ENCODE measurements around the gene GIT1. TPM values are rescaled to one million over a fixed set of nuclear protein-coding genes. Genes with fewer than 3 reads are reported as not detected.

GIT1 gene
- total RNA-seq, 2 experiments from 2014 or later = 44.3 to 60.2 TPM

GRCh38 chr17:29568331-29569244 is 20.9 kb downstream of the GIT1 start, which contains the start of gene TP53I13:
TSS of gene TP53I13 (plus strand) at chr17:29568701. CDS start at chr17:29568759, 58 bp downstream.
- TF ChIP-seq EZH2phosphoT487 (IDR thresholded peaks at IDR 0.05; ENCODE audit: borderline replicate concordance, low read depth, low read length) = no peak
- no peak for TF ChIP-seq CTCF (conservative IDR thresholded peaks at IDR 0.05; ENCODE audit: low read length)
- Histone ChIP-seq H3K4me2 (ENCODE audit: low read length) (peak within 1 kb of the TSS; percentile 98), H3K4me1 (ENCODE audit: insufficient read depth, low read length, poor library complexity, severe bottlenecking) (peaks cover 29% of the 10 kb centered on the region), H3K79me2 (ENCODE audit: insufficient read depth, low read depth, low read length) (no peaks in the 10 kb centered on the region), H3K27ac (ENCODE audit: low read depth, low read length, poor library complexity, severe bottlenecking) (peak within 1 kb of the TSS; percentile 68), H3K9me2 (ENCODE audit: insufficient read depth, low read length) (no peaks in the 10 kb centered on the region), H3K9me3 (ENCODE audit: low read length) (no peaks in the 10 kb centered on the region), H3K4me3 (ENCODE audit: low read depth, low read length, poor library complexity, severe bottlenecking) (peak within 1 kb of the TSS; percentile 72), H2AFZ (ENCODE audit: low read length) (peak within 1 kb of the TSS; percentile 71), H3K36me3 (ENCODE audit: insufficient read depth, low read length) (peaks cover 7% of the 10 kb centered on the region; the same call in 1 of the 2 replicates), H4K20me1 (ENCODE audit: insufficient read depth, low read length) (no peaks in the 10 kb centered on the region)
- intact Hi-C loops (cut with micrococcal nuclease; ENCODE audit: unreplicated experiment) = loop anchor here (1.0 to 10.0 kb wide), 3 partner anchors 22 to 424 kb away; no protein-coding TSS in a partner anchor
- peak; percentile 93 for DNase-seq (ENCODE audit: low spot score)
- BruUV-seq (replicated peaks) = no TSS peak
- ChIA-PET CTCF (ENCODE audit: unreplicated experiment) (interaction anchor here (0.5 to 1.4 kb wide), 5 partner anchors 22 to 268 kb away, joined by 3 to 10 read pairs (median 4); no protein-coding TSS in a partner anchor), POLR2A (interaction anchor here (0.6 to 1.2 kb wide), 3 partner anchors 18 to 199 kb away, joined by 3 to 4 read pairs (median 4); no protein-coding TSS in a partner anchor)

GRCh38 chr17:29567554-29568330 is 21.7 kb downstream of the GIT1 start:
- Histone ChIP-seq H3K4me2 (ENCODE audit: low read length) (peak overlapping the region; percentile 98), H3K79me2 (ENCODE audit: insufficient read depth, low read depth, low read length) (no peaks in the 10 kb centered on the region), H3K4me1 (ENCODE audit: insufficient read depth, low read length, poor library complexity, severe bottlenecking) (peaks cover 29% of the 10 kb centered on the region), H4K20me1 (ENCODE audit: insufficient read depth, low read length) (no peaks in the 10 kb centered on the region), H3K27ac (ENCODE audit: low read depth, low read length, poor library complexity, severe bottlenecking) (peak overlapping the region; percentile 68), H3K36me3 (ENCODE audit: insufficient read depth, low read length) (no peaks in the 10 kb centered on the region), H3K4me3 (ENCODE audit: low read depth, low read length, poor library complexity, severe bottlenecking) (peak overlapping the region; percentile 72), H3K9me2 (ENCODE audit: insufficient read depth, low read length) (no peaks in the 10 kb centered on the region), H3K9me3 (ENCODE audit: low read length) (no peaks in the 10 kb centered on the region), H2AFZ (ENCODE audit: low read length) (peak overlapping the region; percentile 71)
- ChIA-PET POLR2A (interaction anchor here (0.6 to 1.2 kb wide), 4 partner anchors 31 to 311 kb away, joined by 3 to 4 read pairs (median 3); no protein-coding TSS in a partner anchor), CTCF (ENCODE audit: unreplicated experiment) (interaction anchor here (0.5 kb wide), 1 partner anchor 198 kb away, joined by 4 read pairs; no protein-coding TSS in a partner anchor)
- DNase-seq (ENCODE audit: low spot score) = peak; percentile 84
- peak; percentile 63 for TF ChIP-seq CTCF (conservative IDR thresholded peaks at IDR 0.05; ENCODE audit: low read length)
- TF ChIP-seq EZH2phosphoT487 (IDR thresholded peaks at IDR 0.05; ENCODE audit: borderline replicate concordance, low read depth, low read length) = no peak
- intact Hi-C loops (cut with micrococcal nuclease; ENCODE audit: unreplicated experiment) = loop anchor here (1.0 to 10.0 kb wide), 3 partner anchors 23 to 423 kb away; no protein-coding TSS in a partner anchor
- BruUV-seq (replicated peaks) = TSS peak; percentile 69
